Cardiac fibroblast (primary cell): Measurements from ENCODE around the gene SCG3.

Source experiments
- DNase-seq, 2 donors: peaks; one replicate each; pipeline versions ENCODE4 v3.0.0 to v3.0.0-alpha.2; 2010; ENCODE audit warnings: low read depth in 2 of 2
- H3K4me3 ChIP-seq, 2 donors: replicated peaks in 1 of 2; 1 replicate in 1 of 2; 2 replicates in 1 of 2; pipeline ENCODE4 v1.5.1; 2011; ENCODE audit warnings: low read depth in 2 of 2, low read length in 2 of 2, mild to moderate bottlenecking in 2 of 2, moderate library complexity in 1 of 2
- TF ChIP-seq, protein P1 (sequence below): IDR thresholded peaks from one replicate; pipeline ENCODE4 v1.5.1; 2011; ENCODE audit warnings: low read depth, mild to moderate bottlenecking, low read length, inconsistent platforms

SCG3 gene

DNA sequence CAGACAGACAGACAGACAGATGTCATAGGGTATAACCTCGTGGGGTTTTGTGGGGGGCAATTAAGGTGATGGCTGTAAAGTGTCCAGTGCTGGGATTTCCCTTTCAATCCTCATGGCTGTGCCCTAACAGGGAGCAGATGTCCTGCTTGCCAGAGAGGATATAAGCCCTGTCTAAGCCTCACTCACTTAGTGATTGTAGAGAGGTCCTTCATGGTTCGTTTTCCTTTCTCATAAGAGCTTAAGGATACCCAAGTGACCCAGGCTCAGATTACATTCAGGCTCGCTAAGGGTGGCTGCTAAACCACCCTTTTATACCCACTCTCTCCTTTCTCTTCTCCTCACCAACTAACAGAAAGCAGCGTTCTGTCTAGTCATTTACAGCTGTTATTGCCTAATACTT is 36.9 kb downstream of the SCG3 start:
- no peak overlapping the region for H3K4me3 ChIP-seq
- no peak for DNase-seq
- TF ChIP-seq, protein P1, sequence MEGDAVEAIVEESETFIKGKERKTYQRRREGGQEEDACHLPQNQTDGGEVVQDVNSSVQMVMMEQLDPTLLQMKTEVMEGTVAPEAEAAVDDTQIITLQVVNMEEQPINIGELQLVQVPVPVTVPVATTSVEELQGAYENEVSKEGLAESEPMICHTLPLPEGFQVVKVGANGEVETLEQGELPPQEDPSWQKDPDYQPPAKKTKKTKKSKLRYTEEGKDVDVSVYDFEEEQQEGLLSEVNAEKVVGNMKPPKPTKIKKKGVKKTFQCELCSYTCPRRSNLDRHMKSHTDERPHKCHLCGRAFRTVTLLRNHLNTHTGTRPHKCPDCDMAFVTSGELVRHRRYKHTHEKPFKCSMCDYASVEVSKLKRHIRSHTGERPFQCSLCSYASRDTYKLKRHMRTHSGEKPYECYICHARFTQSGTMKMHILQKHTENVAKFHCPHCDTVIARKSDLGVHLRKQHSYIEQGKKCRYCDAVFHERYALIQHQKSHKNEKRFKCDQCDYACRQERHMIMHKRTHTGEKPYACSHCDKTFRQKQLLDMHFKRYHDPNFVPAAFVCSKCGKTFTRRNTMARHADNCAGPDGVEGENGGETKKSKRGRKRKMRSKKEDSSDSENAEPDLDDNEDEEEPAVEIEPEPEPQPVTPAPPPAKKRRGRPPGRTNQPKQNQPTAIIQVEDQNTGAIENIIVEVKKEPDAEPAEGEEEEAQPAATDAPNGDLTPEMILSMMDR, result no peak

DNA sequence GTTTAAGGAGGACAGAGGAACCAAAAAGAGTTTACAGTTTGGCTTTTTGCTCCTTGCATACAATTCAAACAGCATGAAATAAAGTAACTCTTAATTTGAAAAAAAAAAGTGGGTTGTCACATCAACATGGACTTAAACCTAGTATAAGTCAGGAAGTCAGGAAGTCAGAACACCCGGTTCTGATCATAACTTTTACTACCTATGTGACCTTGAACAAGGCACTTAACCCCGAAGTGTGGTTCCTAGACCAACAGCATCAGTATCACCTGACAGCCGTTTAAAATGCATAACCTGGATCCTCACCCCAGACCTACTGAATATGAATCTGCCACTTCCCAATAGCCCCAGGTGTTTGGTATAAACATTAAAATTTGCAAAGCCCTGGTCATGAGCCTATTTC is 37.4 kb downstream of the SCG3 start:
- TF ChIP-seq, protein P1, result no peak

DNA sequence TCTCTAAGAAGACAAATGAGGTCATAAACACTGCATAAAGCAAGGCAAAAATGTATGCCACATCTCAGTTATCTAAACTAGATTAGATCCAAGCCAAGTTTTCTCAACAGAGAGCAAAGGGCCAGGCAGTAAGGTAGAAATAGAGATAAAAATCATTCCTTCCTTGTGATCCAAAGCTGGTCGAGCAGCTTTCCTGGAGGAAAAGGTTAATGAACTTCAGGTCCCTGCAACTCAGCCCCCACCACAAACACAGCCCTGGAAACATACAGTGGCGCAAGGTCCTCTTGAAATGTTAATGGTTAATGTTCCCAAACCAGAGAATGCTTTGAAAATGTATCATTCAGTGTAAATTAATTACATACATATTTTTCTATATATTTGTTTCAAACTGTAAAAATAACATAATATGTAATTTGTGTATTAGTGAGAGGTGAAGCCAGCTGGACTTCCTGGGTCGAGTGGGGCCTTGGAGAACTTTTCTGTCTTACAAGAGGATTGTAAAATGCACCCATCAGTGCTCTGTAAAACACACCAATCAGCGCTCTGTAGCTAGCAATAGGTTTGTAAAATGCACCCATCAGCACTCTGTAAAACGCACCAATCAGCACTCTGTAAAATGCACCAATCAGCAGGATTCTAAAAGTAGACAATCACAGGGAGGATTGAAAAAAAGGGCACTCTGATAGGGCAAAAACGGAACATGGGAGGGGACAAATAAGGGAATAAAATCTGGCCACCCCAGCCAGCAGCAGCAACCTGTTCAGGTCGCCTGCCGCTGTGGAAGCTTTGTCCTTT is 39.1 kb downstream of the SCG3 start:
- DNase-seq, result no peak
- TF ChIP-seq, protein P1, result no peak
- no peak overlapping the region for H3K4me3 ChIP-seq

More for the DNA sequence above, 37.4 kb downstream of the SCG3 start:
- DNase-seq, result no peak
- no peak overlapping the region for H3K4me3 ChIP-seq

DNA sequence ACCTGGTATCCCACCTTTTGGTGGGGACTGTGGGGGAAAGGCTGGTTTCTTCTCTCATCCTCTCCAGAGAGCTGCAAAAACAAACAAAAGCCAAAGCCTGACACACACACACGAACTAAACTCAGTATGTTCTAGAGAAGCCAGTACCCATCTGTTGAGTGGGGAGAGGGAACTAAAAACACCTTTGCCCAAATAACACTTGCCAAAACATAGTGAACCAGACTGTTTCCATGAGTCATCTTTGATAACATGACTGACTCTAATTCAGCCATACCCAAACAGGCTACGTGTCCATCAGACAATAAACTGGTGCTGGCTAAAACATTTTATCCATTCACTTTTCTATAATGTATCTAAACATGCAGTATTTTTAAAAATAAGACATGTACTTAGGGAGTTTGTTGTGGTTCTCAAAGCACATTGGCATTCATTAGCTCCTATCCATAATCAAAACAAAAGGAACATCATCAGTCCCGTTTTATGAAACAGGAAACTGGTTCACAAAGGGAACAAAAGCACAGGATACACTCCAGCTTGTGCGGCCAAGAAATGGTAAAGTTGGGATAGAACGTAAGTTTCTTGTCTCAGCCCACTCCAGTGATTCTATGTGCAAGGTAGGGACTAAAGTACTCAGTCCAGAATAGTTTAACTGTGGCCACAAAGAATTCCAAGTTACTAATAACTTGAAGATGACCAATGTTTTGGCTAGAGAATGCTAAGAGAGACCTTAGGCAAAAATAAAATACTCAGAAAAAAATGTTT is 40.1 kb downstream of the SCG3 start:
- TF ChIP-seq, protein P1, result no peak
- DNase-seq, result peak; percentile 23 to 54
- H3K4me3 ChIP-seq, result no peak overlapping the region

DNA sequence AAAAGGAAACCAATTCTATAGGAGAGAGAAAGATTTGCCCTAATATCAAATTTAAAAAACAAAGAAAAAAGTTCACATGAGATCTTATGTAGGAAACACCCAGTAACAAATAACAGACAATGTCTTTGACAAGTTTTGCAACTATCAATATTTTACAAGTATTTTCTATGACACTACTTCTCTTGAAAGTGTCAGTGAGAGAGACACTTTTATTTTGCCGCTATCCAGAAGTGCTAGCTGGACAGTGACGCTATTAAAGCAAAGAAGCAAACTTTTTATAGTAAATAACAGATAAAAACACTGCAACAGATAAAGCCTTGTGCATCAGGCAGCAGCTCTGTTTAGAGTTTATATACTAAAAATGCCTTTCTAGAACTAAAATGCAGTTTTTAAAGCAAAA is 42.9 kb downstream of the SCG3 start:
- no peak overlapping the region for H3K4me3 ChIP-seq
- TF ChIP-seq, protein P1, result no peak
- DNase-seq, result no peak

DNA sequence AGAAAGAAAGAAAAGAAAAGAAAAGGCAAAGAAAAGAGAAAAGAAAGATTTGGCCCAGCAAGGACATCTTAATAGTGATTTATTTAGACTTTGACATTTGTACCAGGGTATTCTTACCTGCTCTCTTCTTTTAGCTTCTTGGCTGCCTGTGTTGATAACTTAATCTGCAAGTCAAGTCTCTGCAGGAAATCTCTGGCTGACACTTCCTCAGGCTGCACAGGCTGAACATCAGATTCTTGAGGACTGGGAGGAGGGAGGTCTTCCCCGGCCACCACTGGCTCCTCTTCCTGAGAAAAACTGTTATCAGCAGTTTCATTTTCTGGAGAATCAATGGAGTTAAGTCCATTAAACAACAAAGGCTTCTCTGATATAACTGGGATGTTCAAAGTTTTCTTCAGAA is 43.4 kb downstream of the SCG3 start:
- DNase-seq, result no peak
- TF ChIP-seq, protein P1, result no peak
- H3K4me3 ChIP-seq, result no peak overlapping the region
